ENCODE results near the gene SPOCD1. TPM values are rescaled to one million over a fixed set of nuclear protein-coding genes. Genes with fewer than 3 reads are reported as not detected.

Gene SPOCD1
- total RNA-seq, 2 experiments from 2014 or later, result 0.21 to 0.30 TPM

GRCh38 chr1:31755197-31755611, 60.6 kb downstream of the SPOCD1 start:
- CTCF ChIA-PET, result no interaction called here
- Mint-ChIP-seq H3K9me3 (no peaks in the 10 kb centered on the region), H3K4me1 (ENCODE audit: low read depth) (peaks cover 4% of the 10 kb centered on the region), H3K36me3 (ENCODE audit: low read depth) (no peaks in the 10 kb centered on the region), H3K4me3 (no peak overlapping the region), H3K27ac (no peak overlapping the region), H3K27me3 (ENCODE audit: low read depth) (no peaks in the 10 kb centered on the region)
- DNase-seq, result no peak
- intact Hi-C loops (cut with micrococcal nuclease), result no loop called here

- no peaks in the 10 kb centered on the region for H3K9me3 Mint-ChIP-seq
Measured at GRCh38 chr1:31754397-31754796, 61.4 kb downstream of the SPOCD1 start.

GRCh38 chr1:31753707-31754349, 62.0 kb downstream of the SPOCD1 start:
- no peak for DNase-seq
- CTCF ChIA-PET, result no interaction called here
- Mint-ChIP-seq H3K4me3 (no peak overlapping the region), H3K4me1 (ENCODE audit: low read depth) (no peaks in the 10 kb centered on the region), H3K36me3 (ENCODE audit: low read depth) (no peaks in the 10 kb centered on the region), H3K9me3 (no peaks in the 10 kb centered on the region), H3K27me3 (ENCODE audit: low read depth) (no peaks in the 10 kb centered on the region), H3K27ac (no peak overlapping the region)
- intact Hi-C loops (cut with micrococcal nuclease), result no loop called here

More at GRCh38 chr1:31754397-31754796, 61.4 kb downstream of the SPOCD1 start:
- Mint-ChIP-seq H3K27me3 (ENCODE audit: low read depth) (no peaks in the 10 kb centered on the region), H3K4me3 (no peak overlapping the region), H3K36me3 (ENCODE audit: low read depth) (no peaks in the 10 kb centered on the region), H3K27ac (no peak overlapping the region), H3K4me1 (ENCODE audit: low read depth) (no peaks in the 10 kb centered on the region)
- no peak for DNase-seq
- CTCF ChIA-PET, result no interaction called here
- intact Hi-C loops (cut with micrococcal nuclease), result no loop called here

- no peaks in the 10 kb centered on the region for H3K4me1 Mint-ChIP-seq (ENCODE audit: low read depth)
- H3K27me3 Mint-ChIP-seq (ENCODE audit: low read depth), result no peaks in the 10 kb centered on the region
- no peak for DNase-seq
- CTCF ChIA-PET, result no interaction called here
- no peaks in the 10 kb centered on the region for H3K9me3 Mint-ChIP-seq
- no peak overlapping the region for H3K27ac Mint-ChIP-seq
- no peaks in the 10 kb centered on the region for H3K36me3 Mint-ChIP-seq (ENCODE audit: low read depth)
- intact Hi-C loops (cut with micrococcal nuclease), result no loop called here
- no peak overlapping the region for H3K4me3 Mint-ChIP-seq
Measured at GRCh38 chr1:31752952-31753475, 62.8 kb downstream of the SPOCD1 start.

- no peak for DNase-seq
- no peaks in the 10 kb centered on the region for H3K36me3 Mint-ChIP-seq (ENCODE audit: low read depth)
- intact Hi-C loops (cut with micrococcal nuclease), result no loop called here
- CTCF ChIA-PET, result interaction anchor here (1.4 kb wide), 1 partner anchor 10 kb away, joined by 4 read pairs; no protein-coding TSS in a partner anchor
- no peaks in the 10 kb centered on the region for H3K27me3 Mint-ChIP-seq (ENCODE audit: low read depth)
- no peaks in the 10 kb centered on the region for H3K4me1 Mint-ChIP-seq (ENCODE audit: low read depth)
- H3K9me3 Mint-ChIP-seq, result no peaks in the 10 kb centered on the region
- no peak overlapping the region for H3K27ac Mint-ChIP-seq
- H3K4me3 Mint-ChIP-seq, result no peak overlapping the region
Measured at GRCh38 chr1:31752258-31752657, 63.6 kb downstream of the SPOCD1 start.

- no peaks in the 10 kb centered on the region for H3K27me3 Mint-ChIP-seq (ENCODE audit: low read depth)
- CTCF ChIA-PET, result interaction anchor here (1.4 kb wide), 1 partner anchor 10 kb away, joined by 4 read pairs; no protein-coding TSS in a partner anchor
- intact Hi-C loops (cut with micrococcal nuclease), result no loop called here
- no peak for DNase-seq
- no peaks in the 10 kb centered on the region for H3K36me3 Mint-ChIP-seq (ENCODE audit: low read depth)
- no peak overlapping the region for H3K4me3 Mint-ChIP-seq
- H3K9me3 Mint-ChIP-seq, result no peaks in the 10 kb centered on the region
- no peak overlapping the region for H3K27ac Mint-ChIP-seq
- no peaks in the 10 kb centered on the region for H3K4me1 Mint-ChIP-seq (ENCODE audit: low read depth)
Measured at GRCh38 chr1:31751822-31752241, 64.0 kb downstream of the SPOCD1 start.

- Mint-ChIP-seq H3K27ac (no peak overlapping the region), H3K4me1 (ENCODE audit: low read depth) (no peaks in the 10 kb centered on the region), H3K9me3 (no peaks in the 10 kb centered on the region), H3K27me3 (ENCODE audit: low read depth) (no peaks in the 10 kb centered on the region), H3K36me3 (ENCODE audit: low read depth) (no peaks in the 10 kb centered on the region), H3K4me3 (no peak overlapping the region)
- no peak for DNase-seq
- intact Hi-C loops (cut with micrococcal nuclease), result no loop called here
- CTCF ChIA-PET, result interaction anchor here (0.6 to 1.4 kb wide), 3 partner anchors 11 to 47 kb away, joined by 3 to 4 read pairs (median 4); no protein-coding TSS in a partner anchor
Measured at GRCh38 chr1:31750858-31751510, 64.8 kb downstream of the SPOCD1 start.

- H3K4me3 Mint-ChIP-seq, result no peak overlapping the region
- CTCF ChIA-PET, result interaction anchor here (0.6 kb wide), 1 partner anchor 46 kb away, joined by 3 read pairs; no protein-coding TSS in a partner anchor
- H3K4me1 Mint-ChIP-seq (ENCODE audit: low read depth), result no peaks in the 10 kb centered on the region
- no peak for DNase-seq
- H3K36me3 Mint-ChIP-seq (ENCODE audit: low read depth), result no peaks in the 10 kb centered on the region
- H3K27me3 Mint-ChIP-seq (ENCODE audit: low read depth), result no peaks in the 10 kb centered on the region
- intact Hi-C loops (cut with micrococcal nuclease), result no loop called here
- no peak overlapping the region for H3K27ac Mint-ChIP-seq
- H3K9me3 Mint-ChIP-seq, result no peaks in the 10 kb centered on the region
Measured at GRCh38 chr1:31749785-31750735, 65.8 kb downstream of the SPOCD1 start.

GRCh38 chr1:31748365-31748764, 67.5 kb downstream of the SPOCD1 start:
- no peaks in the 10 kb centered on the region for H3K27me3 Mint-ChIP-seq (ENCODE audit: low read depth)
- intact Hi-C loops (cut with micrococcal nuclease), result no loop called here
- no peaks in the 10 kb centered on the region for H3K4me1 Mint-ChIP-seq (ENCODE audit: low read depth)
- H3K27ac Mint-ChIP-seq, result no peak overlapping the region
- DNase-seq, result no peak
- CTCF ChIA-PET, result interaction anchor here (1.7 kb wide), 1 partner anchor 41 kb away, joined by 3 read pairs; no protein-coding TSS in a partner anchor
- no peak overlapping the region for H3K4me3 Mint-ChIP-seq
- H3K36me3 Mint-ChIP-seq (ENCODE audit: low read depth), result no peaks in the 10 kb centered on the region
- H3K9me3 Mint-ChIP-seq, result no peaks in the 10 kb centered on the region

- intact Hi-C loops (cut with micrococcal nuclease), result no loop called here
- H3K4me3 Mint-ChIP-seq, result no peak overlapping the region
Measured at GRCh38 chr1:31747304-31747703, 68.5 kb downstream of the SPOCD1 start.

GRCh38 chr1:31746687-31747086, 69.1 kb downstream of the SPOCD1 start:
- CTCF ChIA-PET, result interaction anchor here (0.6 to 1.9 kb wide), 6 partner anchors 11 to 408 kb away, joined by 3 to 5 read pairs (median 4); partner anchors contain the start of gene PEF1
- H3K4me1 Mint-ChIP-seq (ENCODE audit: low read depth), result no peaks in the 10 kb centered on the region
- no peak for DNase-seq
- intact Hi-C loops (cut with micrococcal nuclease), result no loop called here
- H3K27ac Mint-ChIP-seq, result no peak overlapping the region
- H3K9me3 Mint-ChIP-seq, result no peaks in the 10 kb centered on the region
- no peak overlapping the region for H3K4me3 Mint-ChIP-seq
- no peaks in the 10 kb centered on the region for H3K27me3 Mint-ChIP-seq (ENCODE audit: low read depth)
- H3K36me3 Mint-ChIP-seq (ENCODE audit: low read depth), result no peaks in the 10 kb centered on the region

More at GRCh38 chr1:31747304-31747703, 68.5 kb downstream of the SPOCD1 start:
- Mint-ChIP-seq H3K9me3 (no peaks in the 10 kb centered on the region), H3K27me3 (ENCODE audit: low read depth) (no peaks in the 10 kb centered on the region), H3K27ac (no peak overlapping the region), H3K36me3 (ENCODE audit: low read depth) (no peaks in the 10 kb centered on the region), H3K4me1 (ENCODE audit: low read depth) (no peaks in the 10 kb centered on the region)
- CTCF ChIA-PET, result interaction anchor here (0.6 to 1.7 kb wide), 2 partner anchors 33 to 42 kb away, joined by 3 read pairs; no protein-coding TSS in a partner anchor
- no peak for DNase-seq
